Glomerular endothelial cell (primary cell): ENCODE data around the gene MAGED2. TPM values are rescaled to one million over a fixed set of nuclear protein-coding genes. Genes with fewer than 3 reads are reported as not detected.
"Not testable (repeated sequence)": the region's sequence is repeated elsewhere in the genome, so short reads cannot be mapped to it uniquely, and the experiment has no call there.

ENCODE experiments used
- DNase-seq: peaks from one replicate; pipeline ENCODE4 v3.0.0-alpha.2; 2011; ENCODE audit warnings: low read depth, low spot score; ENCODE audit errors: extremely low read depth
- total RNA-seq: library from RNA; depleted of rRNA; stranded (reverse); fragments of >200 nt; gene quantifications from 2 replicates; pipeline ENCODE4 v1.2.3, GENCODE V29; 2015

The MAGED2 gene
- total RNA-seq, 1 donor from 2014 or later = 403 TPM

GRCh38 chrX:54817220-54817820 is 9.8 kb downstream of the MAGED2 start:
- no peak for DNase-seq

GRCh38 chrX:54818221-54818620 is 10.7 kb downstream of the MAGED2 start:
- DNase-seq = no peak

- DNase-seq = no peak
Measured at GRCh38 chrX:54819201-54819600, 11.7 kb downstream of the MAGED2 start.

GRCh38 chrX:54820737-54821136 is 13.2 kb downstream of the MAGED2 start:
- no peak for DNase-seq

GRCh38 chrX:54821310-54821709 is 13.8 kb downstream of the MAGED2 start:
- DNase-seq = no peak

GRCh38 chrX:54824195-54824594 is 16.6 kb downstream of the MAGED2 start:
- no peak for DNase-seq

- no peak for DNase-seq
Measured at GRCh38 chrX:54824722-54825121, 17.2 kb downstream of the MAGED2 start.

- DNase-seq = no peak
Measured at GRCh38 chrX:54825716-54826438, 18.3 kb downstream of the MAGED2 start.

- DNase-seq = no peak
Measured at GRCh38 chrX:54826598-54826997, 19.1 kb downstream of the MAGED2 start.

GRCh38 chrX:54838583-54838982 is 31.0 kb downstream of the MAGED2 start:
- DNase-seq = no peak

- DNase-seq = not testable (repeated sequence)
Measured at GRCh38 chrX:54841184-54841874, 33.8 kb downstream of the MAGED2 start.

GRCh38 chrX:54842607-54843006 is 35.1 kb downstream of the MAGED2 start:
- DNase-seq = no peak

- no peak for DNase-seq
Measured at GRCh38 chrX:54843050-54843449, 35.5 kb downstream of the MAGED2 start.

GRCh38 chrX:54847700-54848099 is 40.2 kb downstream of the MAGED2 start:
- not testable (repeated sequence) for DNase-seq

- DNase-seq = no peak
Measured at GRCh38 chrX:54865208-54865607, 57.7 kb downstream of the MAGED2 start.

Other genes with a start within 250 kb of the MAGED2 start
- gene ITIH6, start 9.5 kb upstream of the MAGED2 start, total RNA-seq = under 0.01 TPM in 1 of 2 replicates, not detected in the other
- 9.5 and 15.0 TPM in 2 replicates for gene TRO, start 113.1 kb downstream of the MAGED2 start, total RNA-seq
- not detected in 2 replicates for gene PFKFB1, start 186.4 kb downstream of the MAGED2 start, total RNA-seq
- 17.5 and 17.6 TPM in 2 replicates for gene APEX2, start 192.6 kb downstream of the MAGED2 start, total RNA-seq
- gene ALAS2, start 223.2 kb downstream of the MAGED2 start, total RNA-seq = not detected in 2 replicates